ENCODE data around the gene SVEP1.
"Not testable (repeated sequence)": the region's sequence is repeated elsewhere in the genome, so short reads cannot be mapped to it uniquely, and the experiment has no call there.

Gene SVEP1

DNA sequence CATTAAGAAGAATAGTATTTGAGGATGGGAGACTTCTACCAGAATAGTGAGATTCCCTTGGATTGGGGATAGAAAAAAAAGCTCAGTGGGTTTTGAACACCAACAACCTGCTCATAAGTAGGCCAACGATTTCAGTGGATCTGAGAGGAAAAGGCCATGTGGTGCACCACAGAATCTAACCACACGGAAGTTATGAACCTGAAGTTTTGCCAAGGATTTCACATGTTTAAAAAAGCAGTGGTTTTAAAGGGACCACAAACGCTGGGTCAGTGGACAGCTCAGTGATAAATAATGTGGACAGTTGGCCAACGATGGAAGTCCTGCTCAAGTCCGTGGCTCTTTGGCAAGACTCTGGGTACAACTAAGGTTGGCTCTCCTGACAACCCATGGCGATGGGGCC, 134.6 kb downstream of the SVEP1 start:
- no peak for DNase-seq (ENCODE audit: low read depth in 2 of 2)

DNA sequence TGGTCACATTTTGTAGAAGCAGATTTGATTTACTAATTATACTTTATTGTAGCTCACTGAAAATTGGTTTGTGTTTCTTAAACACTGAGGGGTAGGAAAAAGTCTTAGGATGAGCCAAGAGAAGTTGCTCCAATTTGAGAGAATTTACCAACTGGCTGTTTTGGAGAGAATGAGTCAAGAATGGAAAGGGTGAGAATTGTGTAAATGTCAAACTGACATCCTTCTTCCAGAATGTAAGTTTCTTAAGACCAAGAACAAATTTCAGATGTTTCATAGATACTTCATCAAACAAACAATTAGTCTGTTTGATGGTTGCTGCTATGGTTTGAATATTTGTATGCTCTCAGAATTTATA, 135.7 kb downstream of the SVEP1 start:
- no peak for DNase-seq (ENCODE audit: low read depth in 2 of 2)

DNA sequence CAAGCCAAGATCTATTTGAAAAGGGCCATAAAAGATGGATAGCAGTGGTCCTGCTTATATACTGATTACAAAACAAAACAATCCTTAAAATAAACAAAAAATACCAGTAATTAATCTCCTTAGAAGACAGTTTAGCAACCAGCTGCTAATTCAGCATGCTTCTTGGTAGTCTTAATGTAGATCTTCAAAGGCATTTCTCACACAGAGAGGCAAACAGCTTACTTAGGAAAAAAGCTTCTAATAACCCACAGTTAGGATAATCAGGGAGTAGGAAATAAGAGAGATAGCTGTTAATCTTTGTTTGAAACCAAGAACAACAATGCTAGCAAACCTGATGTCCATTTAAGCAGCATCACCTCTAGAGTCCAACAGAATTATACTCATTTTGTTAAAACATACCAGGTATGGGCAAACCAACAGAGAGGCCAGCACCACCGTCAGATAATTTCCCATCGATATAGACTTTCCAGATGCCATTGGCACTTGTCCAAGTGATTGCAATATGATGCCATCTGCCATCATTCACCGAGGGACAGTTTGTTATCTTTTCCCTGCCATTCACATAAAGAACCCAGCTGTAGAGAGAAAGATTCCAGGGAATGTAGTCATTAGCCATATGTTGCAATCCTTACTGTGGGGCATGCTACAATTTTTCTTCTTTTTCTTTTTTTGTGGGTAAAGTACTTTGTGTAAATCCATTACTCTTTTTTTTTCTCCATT, 136.2 kb downstream of the SVEP1 start:
- DNase-seq (ENCODE audit: low read depth in 2 of 2) = no peak

DNA sequence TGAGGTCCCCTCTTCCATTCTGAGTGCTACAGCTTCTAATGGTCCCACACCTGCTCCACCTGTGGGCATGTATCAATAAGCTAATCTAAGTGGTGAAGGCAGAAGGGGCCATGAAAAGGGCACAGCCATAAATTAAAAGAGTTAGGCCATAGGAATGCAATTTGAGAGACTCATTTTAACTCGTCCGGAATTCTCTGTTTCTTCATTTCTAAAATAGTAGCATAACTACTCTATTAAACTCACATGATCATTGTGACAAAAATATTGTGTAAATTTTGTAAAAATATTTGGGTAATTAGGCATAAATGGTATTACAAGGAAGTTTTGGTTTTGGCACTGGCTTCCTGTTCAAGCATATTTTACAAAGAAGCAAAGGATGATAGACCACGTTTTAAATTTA, 138.7 kb downstream of the SVEP1 start:
- DNase-seq (ENCODE audit: low read depth in 2 of 2) = no peak

DNA sequence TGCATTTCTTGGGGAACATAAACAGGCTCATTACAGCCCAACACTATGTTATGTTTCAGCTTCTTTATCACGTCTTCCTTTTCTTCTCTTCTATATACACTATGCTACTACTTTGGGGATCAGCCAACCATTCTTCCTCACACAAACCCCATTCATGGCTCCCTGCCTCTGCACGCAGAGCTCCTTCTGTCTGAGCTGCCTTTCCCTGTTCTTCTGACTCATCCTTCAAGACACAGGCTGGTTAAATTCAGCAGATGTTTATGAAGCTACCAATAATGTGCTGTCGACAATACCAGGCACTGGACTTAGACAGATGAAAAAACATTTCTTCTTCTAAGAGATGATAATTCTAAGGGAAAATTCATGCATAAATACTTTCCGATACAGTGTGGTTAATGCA, 139.4 kb downstream of the SVEP1 start:
- DNase-seq (ENCODE audit: low read depth in 2 of 2) = no peak

DNA sequence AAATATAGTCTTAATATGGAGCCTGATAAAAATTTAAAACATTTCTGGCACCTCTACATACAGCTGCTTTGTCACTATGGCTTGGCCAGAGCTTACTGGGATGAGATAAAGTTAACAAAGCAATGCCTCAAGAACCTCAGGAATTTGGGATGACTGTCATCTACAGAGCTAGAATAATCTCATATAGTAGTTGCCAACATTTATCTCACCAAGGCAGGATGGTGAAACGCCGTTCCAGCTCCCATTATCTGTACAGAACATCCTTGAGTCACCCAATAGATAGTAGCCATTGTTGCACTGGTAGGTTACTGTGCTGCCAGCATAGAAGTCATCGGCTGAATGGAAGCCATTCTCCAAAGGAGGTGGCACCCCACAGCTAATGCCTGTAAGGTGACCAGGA, 147.3 kb downstream of the SVEP1 start:
- DNase-seq (ENCODE audit: low read depth in 2 of 2) = no peak

DNA sequence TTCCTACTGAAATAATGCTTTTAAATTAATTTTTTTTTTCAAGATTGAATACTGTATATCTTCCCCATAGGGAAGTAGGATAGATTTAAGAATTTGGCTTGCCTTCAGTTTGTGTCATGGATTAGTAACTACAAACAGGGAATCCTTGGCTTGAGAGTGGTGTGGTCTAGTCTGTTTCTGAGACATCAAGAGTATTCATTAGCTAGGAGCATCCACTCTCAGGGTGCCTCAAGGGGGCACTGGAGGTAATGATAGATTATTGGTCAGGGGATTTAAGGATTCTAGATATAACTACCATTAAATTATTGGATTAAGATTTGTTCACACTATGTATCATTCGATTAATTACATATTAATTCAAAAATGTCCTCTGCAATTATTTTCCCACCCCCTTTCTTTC, 150.1 kb downstream of the SVEP1 start:
- DNase-seq (ENCODE audit: low read depth in 2 of 2) = no peak

DNA sequence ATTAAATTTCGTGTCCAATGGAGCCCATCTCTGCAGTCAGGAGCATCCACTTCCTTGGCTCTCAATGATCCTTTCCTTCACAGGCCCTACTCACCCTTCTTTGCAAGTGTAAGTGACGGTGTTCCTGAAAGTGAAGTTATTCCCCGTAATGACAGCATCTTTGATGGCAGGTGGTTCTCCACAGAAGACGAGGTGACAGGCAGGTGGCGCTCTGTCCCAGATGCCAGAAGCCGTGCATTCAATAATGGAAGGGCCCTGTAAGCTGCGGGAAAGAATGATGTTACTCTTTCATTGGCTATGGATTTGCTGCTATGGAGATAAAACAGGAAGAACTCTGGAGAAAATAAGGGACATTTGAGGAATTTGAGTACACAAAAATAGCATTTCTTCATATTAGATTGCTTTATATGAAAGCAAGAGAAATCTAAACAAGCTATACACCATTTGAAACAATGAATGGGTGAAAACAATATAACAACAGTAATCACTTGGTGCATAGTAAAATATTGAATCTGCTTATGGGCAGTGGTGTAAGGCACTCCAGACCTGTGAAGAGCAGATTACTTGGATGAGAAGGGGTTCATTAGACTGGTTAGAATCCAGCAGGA, 151.9 kb downstream of the SVEP1 start:
- no peak for DNase-seq (ENCODE audit: low read depth in 2 of 2)

DNA sequence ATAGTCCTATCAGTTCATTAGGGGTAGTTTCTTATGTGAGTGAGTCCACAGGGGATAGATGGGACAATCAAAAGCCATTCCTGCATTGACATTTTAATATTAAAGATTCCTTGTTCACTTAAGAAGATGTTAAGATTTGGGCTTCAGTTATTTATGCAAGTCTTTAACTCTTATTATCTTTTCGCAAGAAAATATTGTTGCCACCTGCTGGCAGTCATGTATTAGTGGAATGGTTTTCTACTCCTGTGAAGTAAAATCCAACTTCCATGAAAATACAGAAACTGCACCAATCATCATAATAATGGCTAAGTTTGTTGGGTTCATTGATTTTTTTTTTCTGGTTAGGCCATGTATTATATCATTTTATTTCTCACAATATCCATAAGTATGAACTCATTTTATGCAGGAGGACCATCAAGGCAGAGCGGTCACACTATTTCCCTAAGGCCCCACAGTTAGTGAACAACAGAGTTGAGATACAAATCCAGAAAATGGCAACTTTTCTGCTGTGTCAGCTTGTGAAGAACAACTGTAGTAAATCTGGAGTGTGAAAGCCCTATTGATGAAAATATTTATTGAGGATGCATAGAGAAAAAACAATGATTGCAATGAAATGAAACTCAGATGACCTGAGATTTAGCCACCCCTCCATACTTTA, 153.4 kb downstream of the SVEP1 start:
- no peak for DNase-seq (ENCODE audit: low read depth in 2 of 2)

DNA sequence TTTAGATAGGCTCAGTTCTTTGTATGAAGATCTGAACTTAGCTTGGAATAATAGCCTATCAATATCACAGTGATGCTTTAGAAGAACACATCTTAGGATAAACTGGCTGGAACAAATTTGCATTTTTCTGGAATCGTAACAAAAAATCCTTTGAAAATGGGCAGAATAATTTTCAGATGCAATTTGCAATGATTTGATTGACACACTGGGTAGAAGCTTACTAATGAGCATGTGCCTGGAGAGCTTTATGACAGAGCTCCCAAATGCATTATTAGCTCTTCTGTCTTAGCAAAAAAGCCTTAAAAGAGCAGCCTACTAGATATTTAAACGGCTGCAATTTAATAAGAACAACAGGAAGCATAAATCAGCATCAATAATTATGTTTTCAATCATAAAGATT, 165.1 kb downstream of the SVEP1 start:
- no peak for DNase-seq (ENCODE audit: low read depth in 2 of 2)

DNA sequence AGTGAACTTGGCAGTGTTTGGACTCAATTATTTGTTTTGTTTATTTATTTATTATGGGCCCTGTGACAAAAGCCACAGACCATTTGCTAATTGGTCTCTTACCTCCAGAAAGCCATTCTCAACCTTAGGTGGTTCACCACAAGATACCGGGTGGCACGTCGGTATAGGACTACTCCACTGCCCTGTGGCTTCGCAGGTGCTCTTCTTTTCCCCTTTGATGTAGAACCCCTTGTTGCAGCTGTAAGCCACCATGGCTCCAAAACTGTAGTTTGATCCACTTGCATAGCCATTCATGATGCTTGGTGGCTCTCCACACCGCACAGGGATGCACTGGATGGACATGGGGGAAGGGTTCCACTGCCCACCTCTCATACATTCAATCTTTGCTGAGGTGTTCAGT, 168.6 kb downstream of the SVEP1 start:
- DNase-seq (ENCODE audit: low read depth in 2 of 2) = no peak

DNA sequence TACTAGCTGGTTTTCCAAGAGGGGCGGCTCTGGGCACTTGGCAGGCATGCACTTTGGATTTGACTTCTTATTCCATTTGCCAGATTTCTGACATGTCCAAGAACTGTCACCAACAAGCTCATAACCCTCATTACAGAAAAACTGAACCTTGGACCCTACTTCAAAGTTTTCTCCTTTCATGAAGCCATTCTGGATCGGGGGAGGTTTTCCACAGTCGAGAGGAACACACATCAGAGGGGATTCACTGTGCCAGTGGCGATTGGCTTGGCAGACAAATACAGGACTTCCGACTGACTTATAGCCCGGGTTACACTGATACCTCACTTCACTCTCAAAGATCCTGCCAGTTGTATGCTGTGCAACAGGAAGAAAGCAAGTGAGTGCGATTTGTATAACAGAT, 170.9 kb downstream of the SVEP1 start:
- no peak for DNase-seq (ENCODE audit: low read depth in 2 of 2)

DNA sequence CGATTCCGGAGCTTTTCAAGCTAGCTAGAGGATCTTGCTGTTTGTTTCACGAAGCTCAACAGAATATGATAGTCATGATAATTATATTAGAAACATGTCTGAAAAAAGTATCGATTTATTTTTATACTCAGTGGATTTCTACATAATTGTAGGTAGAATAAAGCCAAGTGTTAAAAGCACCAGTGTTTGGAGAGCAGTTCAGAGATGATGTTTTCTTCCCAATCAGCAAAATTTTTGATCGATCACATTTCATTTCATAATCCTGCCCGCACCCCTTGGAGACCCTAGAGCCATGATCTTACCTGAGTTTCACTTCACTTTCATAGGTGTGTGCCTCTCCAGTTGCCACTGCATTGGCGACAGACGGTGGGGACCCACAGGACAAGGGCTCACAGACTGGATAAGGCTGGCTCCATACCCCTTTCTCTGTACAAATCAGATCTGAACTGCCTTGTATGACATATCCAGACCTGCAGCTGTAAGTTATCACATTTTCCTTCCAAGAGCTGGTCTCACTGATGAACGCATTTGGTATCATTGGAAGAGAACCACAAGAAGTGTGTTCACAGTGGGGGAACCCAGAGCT, 173.6 kb downstream of the SVEP1 start:
- DNase-seq (ENCODE audit: low read depth in 2 of 2) = no peak

DNA sequence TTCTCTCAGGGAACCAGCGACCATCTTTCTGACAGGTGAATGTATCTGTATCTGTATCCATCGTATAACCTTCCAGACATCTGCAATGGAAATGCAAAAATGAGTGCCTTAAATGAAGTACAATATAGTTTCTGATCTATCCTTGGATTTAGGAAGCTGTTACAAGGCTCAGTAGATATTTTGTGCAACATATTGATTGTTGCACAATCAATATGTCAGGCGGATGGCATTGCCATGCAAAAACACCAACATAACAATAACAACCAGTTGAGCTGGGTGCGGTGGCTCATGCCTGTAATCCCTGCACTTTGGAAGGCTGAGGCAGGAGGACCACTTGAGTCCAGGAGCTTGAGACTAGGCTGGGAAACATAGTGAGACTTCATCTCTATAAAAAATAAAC, 175.1 kb downstream of the SVEP1 start:
- no peak for DNase-seq (ENCODE audit: low read depth in 2 of 2)

DNA sequence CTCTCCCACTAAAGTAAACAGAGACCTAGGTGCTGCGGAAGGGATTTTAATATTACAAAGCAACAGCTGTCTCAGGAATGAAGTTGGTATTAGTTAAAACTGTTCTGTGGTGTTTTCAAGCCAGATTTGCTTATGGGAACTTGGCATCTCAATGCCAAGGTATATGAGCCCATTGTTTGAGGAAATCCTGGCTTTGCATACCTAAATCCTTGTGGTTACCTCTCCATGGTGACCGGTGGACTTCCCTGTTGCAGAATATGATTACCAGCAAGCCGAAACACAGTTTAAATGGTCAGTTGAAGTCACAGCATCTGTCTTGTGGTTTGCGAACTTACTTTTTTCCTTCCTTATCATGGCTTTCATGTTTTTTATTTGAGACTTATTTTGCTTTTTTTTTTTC, 179.6 kb downstream of the SVEP1 start:
- no peak for DNase-seq (ENCODE audit: low read depth in 2 of 2)

DNA sequence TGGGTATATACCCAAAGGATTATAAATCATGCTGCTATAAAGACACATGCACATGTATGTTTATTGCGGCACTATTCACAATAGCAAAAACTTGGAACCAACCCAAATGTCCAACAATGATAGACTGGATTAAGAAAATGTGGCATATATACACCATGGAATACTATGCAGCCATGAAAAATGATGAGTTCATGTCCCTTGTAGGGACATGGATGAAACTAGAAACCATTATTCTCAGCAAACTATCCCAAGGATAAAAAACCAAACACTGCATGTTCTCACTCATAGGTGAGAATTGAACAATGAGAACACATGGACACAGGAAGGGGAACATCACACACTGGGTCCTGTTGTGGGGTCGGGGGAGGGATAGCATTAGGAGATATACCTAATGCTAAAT, 180.5 kb downstream of the SVEP1 start:
- DNase-seq (ENCODE audit: low read depth in 2 of 2) = not testable (repeated sequence)

DNA sequence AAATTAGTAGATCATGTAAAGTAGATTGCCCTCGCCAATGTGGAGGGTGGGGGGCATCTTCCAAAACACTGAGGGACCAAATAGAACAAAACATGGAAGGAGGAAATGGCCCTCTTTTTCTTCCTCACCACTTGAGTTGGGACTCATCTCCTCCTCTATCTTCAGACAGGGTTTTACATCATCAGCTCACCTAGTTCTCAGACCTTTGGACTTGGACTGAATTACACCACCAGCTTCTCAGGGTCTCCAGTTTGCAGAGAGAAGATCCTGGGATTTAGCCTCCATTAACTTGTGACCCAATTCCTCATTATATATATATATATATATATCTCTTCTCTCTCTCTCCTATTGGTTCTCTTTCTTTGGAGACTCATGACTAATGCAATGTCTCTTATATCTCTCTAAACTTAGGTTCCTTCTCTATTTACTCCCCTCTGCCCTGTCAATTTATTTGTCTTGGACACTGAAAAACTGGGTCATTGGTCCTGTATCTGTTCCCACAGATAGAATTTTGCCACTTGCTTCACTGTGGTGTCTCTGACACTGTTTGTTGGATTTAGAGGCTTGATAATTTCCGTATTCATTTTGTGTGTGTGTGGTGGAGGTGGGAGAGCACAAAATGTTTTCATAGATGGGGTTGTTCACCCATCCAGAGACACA, 187.6 kb downstream of the SVEP1 start:
- no peak for DNase-seq (ENCODE audit: low read depth in 2 of 2)

DNA sequence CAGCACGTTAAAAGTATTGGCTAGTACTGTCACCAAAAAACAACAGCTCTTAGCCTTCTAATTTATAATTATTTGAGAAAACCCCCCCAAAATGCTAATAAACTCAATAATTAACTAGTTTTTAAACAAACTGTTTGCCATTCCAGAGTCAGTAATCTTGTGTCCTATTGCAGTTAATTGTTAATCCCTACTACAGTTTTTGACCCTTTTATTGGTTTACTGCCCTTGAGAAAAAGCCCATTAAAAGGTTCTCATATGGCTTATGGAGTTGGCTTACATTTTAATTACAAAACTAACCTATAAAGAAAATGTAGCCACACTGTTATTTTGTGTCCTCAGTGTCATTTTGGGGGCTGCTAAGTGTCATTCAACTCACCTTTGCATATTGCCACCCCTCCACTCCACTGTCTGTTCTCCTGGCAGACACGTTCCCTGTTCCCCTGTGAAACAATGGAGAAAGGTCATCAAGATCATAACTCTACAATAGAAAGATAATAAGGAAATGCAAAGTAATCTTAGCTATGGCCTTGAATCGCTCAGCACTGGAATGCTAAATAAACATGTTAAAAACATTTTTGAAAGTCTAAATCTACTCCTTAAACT, 190.3 kb downstream of the SVEP1 start:
- no peak for DNase-seq (ENCODE audit: low read depth in 2 of 2)

DNA sequence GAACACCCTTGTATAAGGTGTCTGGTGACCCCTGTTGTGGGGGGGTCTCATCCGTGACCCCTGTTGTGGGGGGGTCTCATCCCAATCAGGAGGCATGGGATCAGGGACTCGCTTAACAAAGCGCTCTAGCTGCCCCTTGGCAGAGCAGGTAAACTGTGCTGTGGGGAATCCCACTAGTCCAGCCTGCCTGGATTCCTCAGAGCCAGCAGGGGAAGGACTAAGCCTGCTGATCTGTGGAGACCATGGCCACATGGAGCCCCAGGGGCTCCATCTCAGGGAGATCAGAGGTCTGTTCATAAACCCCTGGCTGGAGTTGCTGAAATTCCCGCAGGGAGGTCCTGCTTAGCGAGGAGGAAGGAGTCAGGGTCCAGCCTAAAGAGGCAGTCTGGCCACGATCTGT, 196.1 kb downstream of the SVEP1 start:
- no peak for DNase-seq (ENCODE audit: low read depth in 2 of 2)

DNA sequence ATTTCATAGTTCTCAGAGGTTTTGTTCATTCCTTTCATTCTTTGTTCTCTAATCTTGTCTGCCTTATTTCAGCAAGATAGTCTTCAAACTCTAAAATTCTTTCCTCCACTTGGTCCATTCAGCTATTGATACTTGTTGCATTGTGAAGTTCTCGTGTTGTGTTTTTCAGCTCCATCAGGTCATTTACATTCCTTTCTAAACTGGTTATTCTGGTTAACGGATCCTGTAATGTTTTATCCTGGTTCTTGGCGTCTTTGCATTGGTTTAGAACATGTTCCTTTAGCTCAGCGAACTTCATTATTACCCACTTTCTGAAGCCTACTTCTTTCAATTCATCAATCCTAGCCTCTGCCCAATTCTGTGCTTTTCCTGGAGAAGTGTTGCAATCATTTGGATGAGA, 196.8 kb downstream of the SVEP1 start:
- DNase-seq (ENCODE audit: low read depth in 2 of 2) = no peak

DNA sequence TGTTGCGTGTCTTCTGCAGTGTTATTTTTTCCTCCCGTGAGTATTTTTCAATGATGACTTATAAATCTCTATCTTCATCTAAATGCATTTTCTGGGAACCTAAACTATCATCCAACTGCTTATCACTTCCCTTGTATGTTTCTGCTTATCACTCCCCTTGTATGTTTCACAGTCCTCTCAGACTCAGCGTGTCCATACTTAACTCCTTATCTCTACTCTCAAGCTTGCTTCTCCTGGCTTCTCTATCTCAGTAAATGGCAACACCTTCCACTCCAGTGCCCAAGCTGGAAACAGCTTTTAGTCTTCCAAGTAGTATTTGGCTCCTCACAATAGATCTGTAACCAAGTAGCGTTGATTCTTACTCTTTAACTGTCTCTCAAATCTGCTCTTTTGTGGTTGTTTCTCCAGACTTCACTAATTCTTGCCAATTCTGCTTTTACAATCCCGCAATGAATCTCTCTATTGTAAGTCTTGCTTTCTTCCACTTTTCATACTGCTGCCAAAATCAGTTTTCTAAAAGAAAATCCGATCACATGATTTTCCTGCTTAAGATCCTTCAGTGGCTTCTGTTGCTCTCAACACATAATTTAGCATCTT, 208.0 kb downstream of the SVEP1 start:
- DNase-seq (ENCODE audit: low read depth in 2 of 2) = no peak

DNA sequence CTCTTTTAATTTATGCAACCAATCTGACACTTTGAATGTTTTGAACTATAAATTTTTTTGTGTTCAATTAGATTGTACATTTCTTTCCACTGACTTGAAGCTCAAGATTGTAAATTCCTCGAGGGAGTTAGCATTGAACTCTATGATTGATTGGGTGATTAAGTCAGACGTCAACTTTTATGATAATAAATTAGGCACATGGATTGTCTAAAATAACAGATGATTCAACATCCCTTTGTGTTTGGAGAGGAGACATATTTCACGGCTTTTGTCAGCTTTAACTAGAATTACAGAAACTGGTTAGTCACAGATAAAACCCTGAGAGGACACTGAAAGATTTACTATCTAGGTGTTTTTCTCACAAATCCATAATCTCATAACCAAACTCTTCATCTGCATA, 209.2 kb downstream of the SVEP1 start:
- DNase-seq (ENCODE audit: low read depth in 2 of 2) = no peak
